H1 (cell line): ENCODE results near the gene SLC26A1. TPM values are rescaled to one million over a fixed set of nuclear protein-coding genes. Genes with fewer than 3 reads are reported as not detected.
"Not testable (repeated sequence)": the region's sequence is repeated elsewhere in the genome, so short reads cannot be mapped to it uniquely, and the experiment has no call there.

ENCODE experiments used
- CTCF ChIA-PET: fragments of 300-600 bp; sonication (Branson Sonifier 250); formaldehyde crosslinking; loops from one replicate; lab custom pipeline; 2021; ENCODE audit not compliant: partially characterized antibody; lab: Charles Lee
- POLR2A ChIA-PET: fragments of 300-600 bp; sonication (Branson Sonifier 250); formaldehyde crosslinking; loops from one replicate; lab custom pipeline; 2021; ENCODE audit warnings: inconsistent platforms; ENCODE audit not compliant: partially characterized antibody; lab: Charles Lee
- DNase-seq, 2 experiments: peaks; one replicate each; pipeline versions ENCODE4 v3.0.0 to v3.0.0-alpha.2; 2010 to 2022; ENCODE audit warnings: low spot score in 2 of 2, low read depth in 1 of 2, mixed read lengths in 1 of 2
- FAIRE-seq: peaks from 2 replicates; lab custom pipeline; 2011; peaks lifted over from hg19 to GRCh38; lab: Jason Lieb, UNC
- H2AFZ ChIP-seq: 2 replicates; pipeline ENCODE4 v1.8.1; 2012; ENCODE audit warnings: low read length, inconsistent platforms
- H2AK5ac ChIP-seq: 2 replicates; pipeline ENCODE4 v1.6.1; 2013; ENCODE audit warnings: low read depth, low read length
- H2BK120ac ChIP-seq: replicated peaks from 2 replicates; pipeline ENCODE3; 2013; ENCODE audit warnings: low read depth, low read length, inconsistent platforms
- H2BK12ac ChIP-seq: 2 replicates; pipeline ENCODE4 v1.6.1; 2013; ENCODE audit warnings: low read depth, low read length
- H2BK15ac ChIP-seq: 2 replicates; pipeline ENCODE4 v1.6.1; 2013; ENCODE audit warnings: low read length
- H2BK20ac ChIP-seq: 2 replicates; pipeline ENCODE4 v1.6.1; 2013; ENCODE audit warnings: low read length
- H2BK5ac ChIP-seq: 2 replicates; pipeline ENCODE4 v1.6.1; 2013; ENCODE audit warnings: low read depth, low read length
- H3K14ac ChIP-seq: 2 replicates; pipeline ENCODE4 v1.6.1; 2013; ENCODE audit warnings: inconsistent platforms; ENCODE audit not compliant: insufficient read length
- H3K18ac ChIP-seq: 2 replicates; pipeline ENCODE4 v1.6.1; 2013; ENCODE audit warnings: low read length; ENCODE audit errors: extremely low read depth
- H3K23ac ChIP-seq: 2 replicates; pipeline ENCODE4 v1.6.1; 2013; ENCODE audit warnings: inconsistent platforms; ENCODE audit not compliant: insufficient read length
- H3K23me2 ChIP-seq: 2 replicates; pipeline ENCODE4 v1.6.1; 2013; ENCODE audit warnings: low read depth, low read length
- H3K27ac ChIP-seq: 2 replicates; pipeline ENCODE4 v1.6.1; 2011; ENCODE audit warnings: low read depth, low read length, inconsistent platforms
- H3K27me3 ChIP-seq, 4 experiments: replicated peaks in 1 of 4; 1 replicate in 1 of 4; 2 replicates in 3 of 4; pipeline versions ENCODE4 v1.6.1 to v1.8.1; 2011 to 2013; ENCODE audit warnings: low read length in 3 of 4, mild to moderate bottlenecking in 3 of 4, inconsistent platforms in 2 of 4, mixed read lengths in 2 of 4, moderate library complexity in 1 of 4; ENCODE audit not compliant: control insufficient read depth in 3 of 4, insufficient read depth in 3 of 4; ENCODE audit errors: extremely low read depth in 1 of 4
- H3K36me3 ChIP-seq, 4 experiments: 2 replicates each; pipeline versions ENCODE4 v1.6.1 to v1.8.1; 2011 to 2013; ENCODE audit warnings: mild to moderate bottlenecking in 4 of 4, low read length in 3 of 4, moderate library complexity in 2 of 4, control low read depth in 1 of 4, inconsistent platforms in 1 of 4; ENCODE audit not compliant: insufficient read depth in 4 of 4, control insufficient read depth in 2 of 4
- H3K4ac ChIP-seq: replicated peaks from 2 replicates; pipeline ENCODE3; 2013; ENCODE audit warnings: low read length, low read depth, mixed read lengths, inconsistent platforms; ENCODE audit not compliant: insufficient read length
- H3K4me1 ChIP-seq, 4 experiments: replicated peaks in 1 of 4; 1 replicate in 1 of 4; 2 replicates in 3 of 4; pipeline versions ENCODE4 v1.6.1 to v1.8.1; 2011 to 2013; ENCODE audit warnings: low read length in 3 of 4, inconsistent platforms in 2 of 4, mixed read lengths in 1 of 4; ENCODE audit not compliant: insufficient read depth in 4 of 4, control insufficient read depth in 3 of 4
- H3K4me2 ChIP-seq, 2 experiments: 2 replicates each; pipeline versions ENCODE4 v1.6.1 to v1.8.1; 2011 to 2013; ENCODE audit warnings: low read depth in 2 of 2, low read length in 2 of 2, control low read depth in 1 of 2, inconsistent platforms in 1 of 2, mild to moderate bottlenecking in 1 of 2; ENCODE audit not compliant: insufficient read depth in 1 of 2
- H3K4me3 ChIP-seq, 4 experiments: fragments of 200-600, 300-600 bp in 1 of 4; sonication (generic), shearing (Covaris generic), sonication (Bioruptor Twin) in 1 of 4; 2 replicates each; pipeline versions ENCODE4 v1.5.1 to v1.8.1; 2011 to 2016; ENCODE audit warnings: low read length in 4 of 4, low read depth in 3 of 4, control low read depth in 2 of 4, inconsistent platforms in 2 of 4, mild to moderate bottlenecking in 2 of 4, mixed read lengths in 1 of 4, moderate library complexity in 1 of 4; ENCODE audit not compliant: insufficient read depth in 2 of 4; ENCODE audit errors: extremely low read depth in 1 of 4
- H3K56ac ChIP-seq: replicated peaks from 2 replicates; pipeline ENCODE3; 2013; ENCODE audit warnings: low read depth, mild to moderate bottlenecking, mixed read lengths, low read length, inconsistent platforms; ENCODE audit not compliant: insufficient read length
- H3K79me1 ChIP-seq: 2 replicates; pipeline ENCODE4 v1.6.1; 2013; ENCODE audit warnings: low read depth, low read length, control low read depth
- H3K79me2 ChIP-seq, 2 experiments: 2 replicates each; pipeline versions ENCODE4 v1.6.1 to v1.8.1; 2012 to 2013; ENCODE audit warnings: low read length in 2 of 2, mild to moderate bottlenecking in 2 of 2, inconsistent platforms in 1 of 2; ENCODE audit not compliant: insufficient read depth in 2 of 2, control insufficient read depth in 1 of 2
- H3K9ac ChIP-seq, 4 experiments: replicated peaks in 1 of 4; 1 replicate in 1 of 4; 2 replicates in 3 of 4; pipeline versions ENCODE4 v1.6.1 to v1.8.1; 2011 to 2013; ENCODE audit warnings: low read depth in 3 of 4, low read length in 3 of 4, control low read depth in 2 of 4, mild to moderate bottlenecking in 2 of 4, moderate library complexity in 2 of 4, inconsistent platforms in 1 of 4; ENCODE audit errors: extremely low read depth in 1 of 4
- H3K9me3 ChIP-seq, 2 experiments: 2 replicates each; pipeline versions ENCODE4 v1.6.1 to v1.8.1; 2012 to 2013; ENCODE audit warnings: mild to moderate bottlenecking in 2 of 2, moderate library complexity in 2 of 2, control low read depth in 1 of 2, inconsistent platforms in 1 of 2, low read depth in 1 of 2, low read length in 1 of 2, mixed read lengths in 1 of 2; ENCODE audit not compliant: insufficient read depth in 2 of 2
- H4K20me1 ChIP-seq, 2 experiments: replicated peaks in 1 of 2; 2 replicates each; pipeline versions ENCODE3 to v1.8.1; 2011 to 2013; ENCODE audit warnings: inconsistent platforms in 2 of 2, low read length in 2 of 2, mild to moderate bottlenecking in 1 of 2; ENCODE audit not compliant: insufficient read depth in 2 of 2, control insufficient read depth in 1 of 2
- H4K5ac ChIP-seq: 2 replicates; pipeline ENCODE4 v1.6.1; 2013; ENCODE audit warnings: low read length, low read depth, mixed read lengths, inconsistent platforms; ENCODE audit not compliant: insufficient read length
- H4K8ac ChIP-seq: 2 replicates; pipeline ENCODE4 v1.8.0; 2013; ENCODE audit warnings: mild to moderate bottlenecking, moderate library complexity, low read length, inconsistent platforms; ENCODE audit not compliant: insufficient read depth; ENCODE audit errors: extremely low read depth
- H4K91ac ChIP-seq: replicated peaks from 2 replicates; pipeline ENCODE3; 2013; ENCODE audit warnings: low read length, mixed read lengths, inconsistent platforms; ENCODE audit not compliant: insufficient read length
- WGBS, 2 experiments: shearing (Covaris generic) in 1 of 2; methylation state at CpG; one replicate each; pipeline versions ENCODE4 v1.1.6 to v1.1.7; 2013 to 2015; ENCODE audit warnings: low lambda C conversion rate in 2 of 2, mixed read lengths in 2 of 2, inconsistent platforms in 1 of 2, low coverage in 1 of 2, missing lambda C conversion rate in 1 of 2; ENCODE audit not compliant: insufficient replicate concordance in 2 of 2, insufficient coverage in 1 of 2, insufficient read length in 1 of 2; ENCODE audit errors: extremely low coverage in 1 of 2, missing lambda C conversion rate in 1 of 2; 5-methylcytosine and 5-hydroxymethylcytosine counted together
- polyA plus RNA-seq, 7 experiments: library from polyadenylated mRNA; depleted of rRNA in 3 of 7; stranded (reverse) in 5 of 7; unstranded in 2 of 7; fragments of >200 nt in 5 of 7; fragments of 200-250 nt in 2 of 7; gene quantifications; 1 replicate in 5 of 7; 2 replicates in 1 of 7; 4 replicates in 1 of 7; pipeline versions ENCODE4 v1.2.1 to v1.2.3, GENCODE V29; 2011 to 2013; ENCODE audit warnings: missing spikeins in 2 of 7, mixed read lengths in 2 of 7
- total RNA-seq: library from RNA; stranded (reverse); fragmentation: NEBNext Ultra II Directional; extraction: Animal tissue kit (Norgen Biotek cat#: 25700); gene quantifications from 2 replicates; pipeline ENCODE4 v1.2.1, GENCODE V29; 2021

The SLC26A1 gene
- total and polyA plus RNA-seq, 2 of the 8 experiments (the other 6 are each of a cell fraction or from before 2014, with no cell fraction given), result 0.11 TPM; not detected in 1

DNA sequence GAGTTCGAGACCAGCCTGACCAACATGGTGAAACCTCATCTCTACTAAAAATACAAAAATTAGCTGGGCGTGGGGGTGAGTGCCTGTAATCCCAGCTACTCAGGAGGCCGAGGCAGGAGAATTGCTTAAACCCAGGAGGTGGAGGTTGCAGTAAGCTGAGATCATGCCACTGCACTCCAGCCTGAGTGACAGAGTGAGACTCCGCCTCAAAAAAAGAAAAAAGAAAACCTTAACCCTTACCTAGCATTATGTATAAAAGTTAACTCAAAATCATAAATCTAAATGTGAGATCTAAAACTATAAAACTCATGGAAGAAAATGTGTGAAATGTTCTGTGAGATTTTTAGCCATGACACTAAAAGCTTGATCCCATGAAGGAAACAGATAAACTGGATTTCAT is 53.7 kb downstream of the SLC26A1 start:
- not testable (repeated sequence) for H3K56ac ChIP-seq, H3K4me1 ChIP-seq, H4K5ac ChIP-seq, H3K9me3 ChIP-seq, H2BK20ac ChIP-seq, H3K4ac ChIP-seq, H3K23ac ChIP-seq, H2AK5ac ChIP-seq, H3K18ac ChIP-seq, H4K8ac ChIP-seq, H3K79me2 ChIP-seq, H2AFZ ChIP-seq, H3K4me2 ChIP-seq, H2BK12ac ChIP-seq, H3K27ac ChIP-seq, H3K9ac ChIP-seq, H3K36me3 ChIP-seq, H3K79me1 ChIP-seq, H4K91ac ChIP-seq, DNase-seq, H2BK5ac ChIP-seq, H3K23me2 ChIP-seq, H2BK15ac ChIP-seq, H2BK120ac ChIP-seq, H4K20me1 ChIP-seq, H3K14ac ChIP-seq, H3K4me3 ChIP-seq, H3K27me3 ChIP-seq, FAIRE-seq
- POLR2A ChIA-PET, result interaction anchor here (1.7 kb wide), 1 partner anchor 174 kb away, joined by 3 read pairs; no protein-coding TSS in a partner anchor
- WGBS, 2 experiments, result 73% methylated on average over 4 of the region's 4 CpGs; no CpG with 5 or more reads in 1 of the 2 experiments
- CTCF ChIA-PET, result interaction anchor here (1.5 to 2.1 kb wide), 2 partner anchors 16 to 22 kb away, joined by 3 to 4 read pairs; no protein-coding TSS in a partner anchor

Other genes with a start within 250 kb of the SLC26A1 start
- gene CPLX1, start 167.3 kb downstream of the SLC26A1 start, total RNA-seq, result 0.56 and 0.67 TPM in 2 replicates
- 0.32 and 1.3 TPM in 2 replicates for gene CPLX1, start 167.3 kb downstream of the SLC26A1 start, polyA plus RNA-seq (2011; rRNA removed)
- 70.8 and 76.9 TPM in 2 replicates for gene GAK, start 61.1 kb downstream of the SLC26A1 start, total RNA-seq
- gene GAK, start 61.1 kb downstream of the SLC26A1 start, polyA plus RNA-seq (2011; rRNA removed), result 31.5 and 50.3 TPM in 2 replicates
- 3.0 and 4.9 TPM in 2 replicates for gene TMEM175, start 60.9 kb downstream of the SLC26A1 start, total RNA-seq
- gene TMEM175, start 60.9 kb downstream of the SLC26A1 start, polyA plus RNA-seq (2011; rRNA removed), result 20.7 and 32.8 TPM in 2 replicates
- gene DGKQ, start 19.8 kb downstream of the SLC26A1 start, total RNA-seq, result 9.3 and 9.7 TPM in 2 replicates
- gene DGKQ, start 19.8 kb downstream of the SLC26A1 start, polyA plus RNA-seq (2011; rRNA removed), result 7.3 and 14.5 TPM in 2 replicates
- gene IDUA, start 6.4 kb downstream of the SLC26A1 start, total RNA-seq, result 4.8 and 6.5 TPM in 2 replicates
- gene IDUA, start 6.4 kb downstream of the SLC26A1 start, polyA plus RNA-seq (2011; rRNA removed), result 2.8 and 5.8 TPM in 2 replicates
- gene FGFRL1, start 18.2 kb upstream of the SLC26A1 start, total RNA-seq, result 18.8 and 18.9 TPM in 2 replicates
- gene FGFRL1, start 18.2 kb upstream of the SLC26A1 start, polyA plus RNA-seq (2011; rRNA removed), result 34.6 and 38.9 TPM in 2 replicates
- gene RNF212, start 120.2 kb upstream of the SLC26A1 start, total RNA-seq, result 3.4 and 3.9 TPM in 2 replicates
- 3.7 and 5.4 TPM in 2 replicates for gene RNF212, start 120.2 kb upstream of the SLC26A1 start, polyA plus RNA-seq (2011; rRNA removed)
- gene SPON2, start 179.2 kb upstream of the SLC26A1 start, total RNA-seq, result 2.8 and 3.2 TPM in 2 replicates
- gene SPON2, start 179.2 kb upstream of the SLC26A1 start, polyA plus RNA-seq (2011; rRNA removed), result 2.8 and 5.2 TPM in 2 replicates